GM15510 (cell line): ENCODE results near the gene MFAP3L.

Source experiments
- POLR2A ChIP-seq: IDR thresholded peaks from 3 replicates; pipeline ENCODE4 v1.6.1; 2011; ENCODE audit warnings: borderline replicate concordance; ENCODE audit not compliant: insufficient read length; ENCODE audit errors: extremely low read depth

Gene MFAP3L

GRCh38 chr4:169984745-169985144 lies 41.5 kb downstream of the MFAP3L start:
- no peak for TF ChIP-seq POLR2A

GRCh38 chr4:169984173-169984572 lies 42.0 kb downstream of the MFAP3L start:
- no peak for TF ChIP-seq POLR2A

- no peak for TF ChIP-seq POLR2A
Observed at GRCh38 chr4:169976951-169977350, 49.2 kb downstream of the MFAP3L start.

- no peak for TF ChIP-seq POLR2A
Observed at GRCh38 chr4:169975838-169976796, 50.1 kb downstream of the MFAP3L start.

- no peak for TF ChIP-seq POLR2A
Observed at GRCh38 chr4:169975131-169975837, 50.9 kb downstream of the MFAP3L start.

GRCh38 chr4:169971456-169972015 lies 54.7 kb downstream of the MFAP3L start:
- no peak for TF ChIP-seq POLR2A

- no peak for TF ChIP-seq POLR2A
Observed at GRCh38 chr4:169968999-169969398, 57.2 kb downstream of the MFAP3L start.

GRCh38 chr4:169963998-169964397 lies 62.2 kb downstream of the MFAP3L start:
- TF ChIP-seq POLR2A, result no peak

- TF ChIP-seq POLR2A, result no peak
Observed at GRCh38 chr4:169959254-169959653, 66.9 kb downstream of the MFAP3L start.

- TF ChIP-seq POLR2A, result no peak
Observed at GRCh38 chr4:169958629-169959028, 67.6 kb downstream of the MFAP3L start.

GRCh38 chr4:169957785-169958184 lies 68.4 kb downstream of the MFAP3L start:
- TF ChIP-seq POLR2A, result no peak

- no peak for TF ChIP-seq POLR2A
Observed at GRCh38 chr4:169956091-169956843, 69.9 kb downstream of the MFAP3L start.

GRCh38 chr4:169955521-169955920 lies 70.7 kb downstream of the MFAP3L start:
- TF ChIP-seq POLR2A, result no peak

- no peak for TF ChIP-seq POLR2A
Observed at GRCh38 chr4:169952236-169953002, 73.8 kb downstream of the MFAP3L start.
